ENCODE measurements around the gene RTP5. TPM values are rescaled to one million over a fixed set of nuclear protein-coding genes. Genes with fewer than 3 reads are reported as not detected.

The RTP5 gene
- total and polyA plus RNA-seq, 8 donors = 0.02 to 0.19 TPM; not detected in 6

DNA sequence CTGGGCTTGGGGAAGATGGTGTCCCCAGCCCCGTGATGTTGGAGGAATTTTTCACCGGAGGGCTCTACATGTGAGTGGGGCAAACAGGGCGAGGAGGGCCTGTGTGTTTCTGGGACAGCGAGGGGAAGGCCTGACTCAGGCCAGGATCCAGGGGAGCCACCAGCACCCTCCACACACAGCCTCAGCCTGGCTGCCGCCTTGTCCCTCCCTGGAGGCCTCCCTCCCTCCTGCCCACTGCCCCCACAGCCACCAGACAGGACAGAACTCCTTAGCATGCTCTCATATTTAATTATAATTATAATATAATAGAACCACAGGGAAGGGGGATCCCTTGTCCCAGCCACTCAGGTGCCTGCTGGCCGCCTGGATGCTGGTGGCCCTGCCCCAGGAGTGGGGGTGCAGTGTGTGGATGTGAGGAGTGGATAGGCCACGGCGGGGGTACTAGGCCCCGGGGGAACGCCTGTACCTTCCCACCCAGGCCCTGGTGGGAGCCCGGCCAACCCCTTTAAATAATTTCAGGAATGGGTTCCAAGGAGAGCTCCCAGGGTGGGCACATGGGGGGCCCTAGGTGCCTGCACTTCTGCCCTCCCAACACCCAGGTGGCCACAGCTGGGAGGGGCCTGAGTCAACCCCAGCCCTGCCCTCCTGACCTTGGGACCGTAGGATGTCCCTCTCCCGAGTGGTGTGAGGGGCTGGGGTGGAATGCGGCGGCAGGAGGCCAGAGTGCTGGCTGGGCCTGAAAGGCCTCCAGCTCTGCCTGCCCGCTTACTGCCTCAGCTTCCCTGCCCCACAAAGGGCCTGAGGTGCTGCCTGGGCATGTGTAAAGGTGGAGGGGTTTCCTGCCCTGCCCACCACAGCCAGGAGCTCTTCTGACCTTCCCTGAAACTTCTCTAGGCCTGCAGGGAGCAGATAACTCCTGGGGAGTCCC, 19.6 kb upstream of the RTP5 start:
- no peak overlapping the region for H3K27ac ChIP-seq
- ATAC-seq (no peak), DNase-seq (peak in 2 of 6 donors; percentile 17 to 36), FAIRE-seq (no peak)
- H3K4me1 ChIP-seq = peaks cover 0 to under 1% (median 0%) of the 10 kb centered on the region in 3 donors
- TF ChIP-seq, protein P1, sequence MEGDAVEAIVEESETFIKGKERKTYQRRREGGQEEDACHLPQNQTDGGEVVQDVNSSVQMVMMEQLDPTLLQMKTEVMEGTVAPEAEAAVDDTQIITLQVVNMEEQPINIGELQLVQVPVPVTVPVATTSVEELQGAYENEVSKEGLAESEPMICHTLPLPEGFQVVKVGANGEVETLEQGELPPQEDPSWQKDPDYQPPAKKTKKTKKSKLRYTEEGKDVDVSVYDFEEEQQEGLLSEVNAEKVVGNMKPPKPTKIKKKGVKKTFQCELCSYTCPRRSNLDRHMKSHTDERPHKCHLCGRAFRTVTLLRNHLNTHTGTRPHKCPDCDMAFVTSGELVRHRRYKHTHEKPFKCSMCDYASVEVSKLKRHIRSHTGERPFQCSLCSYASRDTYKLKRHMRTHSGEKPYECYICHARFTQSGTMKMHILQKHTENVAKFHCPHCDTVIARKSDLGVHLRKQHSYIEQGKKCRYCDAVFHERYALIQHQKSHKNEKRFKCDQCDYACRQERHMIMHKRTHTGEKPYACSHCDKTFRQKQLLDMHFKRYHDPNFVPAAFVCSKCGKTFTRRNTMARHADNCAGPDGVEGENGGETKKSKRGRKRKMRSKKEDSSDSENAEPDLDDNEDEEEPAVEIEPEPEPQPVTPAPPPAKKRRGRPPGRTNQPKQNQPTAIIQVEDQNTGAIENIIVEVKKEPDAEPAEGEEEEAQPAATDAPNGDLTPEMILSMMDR (IDR thresholded peaks at IDR 0.05) = no peak
- no peaks in the 10 kb centered on the region for H3K9me3 ChIP-seq
- no peaks in the 10 kb centered on the region for H3K36me3 ChIP-seq
- intact Hi-C loops (cut with DNase I) = no loop called here
- no peak overlapping the region for H3K4me3 ChIP-seq
- H3K27me3 ChIP-seq = no peaks in the 10 kb centered on the region
- 79 to 95% methylated on average over 16 of the region's 16 CpGs for WGBS, 2 donors

DNA sequence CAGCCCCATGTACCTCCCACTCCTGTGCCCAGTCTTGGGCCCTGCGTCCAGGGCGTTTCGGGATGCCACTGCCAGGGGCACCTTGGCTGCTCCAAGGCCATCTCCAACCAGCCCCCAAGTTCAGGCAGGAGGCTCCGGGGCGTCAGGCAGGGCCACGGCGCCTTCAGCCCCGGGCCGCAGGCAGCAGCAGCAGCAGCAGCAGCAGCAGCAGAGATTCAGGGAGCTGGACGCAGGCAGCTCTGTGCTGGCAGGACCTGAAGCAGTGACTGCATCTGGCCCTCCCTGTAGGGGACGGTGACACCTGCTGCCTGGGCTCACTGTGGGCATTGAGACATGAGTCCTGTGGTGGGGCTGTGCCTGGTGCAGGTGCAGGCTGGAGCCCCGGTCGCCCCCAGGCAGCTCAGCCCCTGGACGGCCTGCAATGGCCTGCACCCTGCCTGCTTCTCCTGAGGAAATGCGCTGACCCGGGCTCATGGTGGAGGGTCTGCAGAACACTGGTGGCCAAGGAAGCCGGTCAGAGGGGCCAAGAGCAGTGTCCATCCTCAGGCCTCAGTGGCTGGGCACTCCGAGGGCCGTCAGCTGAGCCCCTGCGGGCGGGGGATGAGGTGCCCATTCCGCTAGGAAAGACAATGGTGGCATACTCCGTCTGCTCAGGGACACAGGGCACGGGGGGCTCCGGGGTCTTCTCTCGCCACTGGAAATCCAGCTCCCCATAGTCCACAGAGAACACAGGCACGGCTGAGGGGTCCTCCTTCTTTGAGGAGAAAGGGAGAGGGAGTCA, 18.8 kb upstream of the RTP5 start:
- Histone ChIP-seq H3K27ac (no peak overlapping the region), H3K36me3 (no peaks in the 10 kb centered on the region), H3K4me1 (no peaks in the 10 kb centered on the region), H3K4me3 (no peak overlapping the region), H3K27me3 (no peaks in the 10 kb centered on the region), H3K9me3 (no peaks in the 10 kb centered on the region)
- WGBS, 2 donors = 85 to 88% methylated on average over 27 of the region's 27 CpGs
- FAIRE-seq (no peak), ATAC-seq (no peak), DNase-seq (peak in 2 of 6 donors; percentile 24 to 61)
- TF ChIP-seq, protein P1 (IDR thresholded peaks at IDR 0.05) = no peak
- intact Hi-C loops (cut with DNase I) = no loop called here

DNA sequence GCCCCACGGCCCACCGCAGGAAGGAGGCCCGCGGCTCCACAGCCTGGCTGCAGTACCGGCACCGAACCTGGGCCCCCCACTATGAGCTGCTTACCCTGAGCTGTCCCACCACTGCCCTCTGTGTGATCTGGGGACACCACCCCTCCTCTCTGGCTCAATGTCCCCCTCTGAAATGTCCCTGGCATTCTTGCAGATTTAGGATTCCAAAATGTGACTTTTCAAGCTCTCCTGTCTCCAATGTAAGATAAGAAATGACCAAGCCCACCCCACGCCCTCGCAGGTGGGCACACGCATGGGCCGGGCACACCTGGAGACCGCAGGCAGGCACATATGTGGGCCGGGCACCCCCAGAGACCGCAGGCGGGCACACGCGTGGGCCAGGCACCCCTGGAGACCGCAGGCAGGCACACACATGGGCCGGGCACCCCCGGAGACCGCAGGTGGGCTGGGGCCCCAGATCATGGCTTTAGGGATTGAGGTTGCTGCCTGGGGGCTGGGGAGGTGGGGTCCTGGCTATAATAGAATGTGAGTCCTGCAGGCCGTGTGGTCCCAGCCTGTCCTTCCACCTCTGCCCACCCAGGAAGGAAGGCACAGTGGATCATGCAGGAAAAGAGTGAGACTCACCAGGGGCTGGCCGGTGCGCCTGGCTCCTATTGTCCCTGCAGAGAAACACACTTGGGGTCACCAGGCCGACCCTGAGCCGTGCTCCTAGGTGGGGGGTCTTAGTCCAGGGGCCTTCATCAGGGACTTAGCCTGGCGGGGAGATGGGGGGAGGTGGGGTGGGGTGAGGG, 18.0 kb upstream of the RTP5 start:
- intact Hi-C loops (cut with DNase I) = no loop called here

DNA sequence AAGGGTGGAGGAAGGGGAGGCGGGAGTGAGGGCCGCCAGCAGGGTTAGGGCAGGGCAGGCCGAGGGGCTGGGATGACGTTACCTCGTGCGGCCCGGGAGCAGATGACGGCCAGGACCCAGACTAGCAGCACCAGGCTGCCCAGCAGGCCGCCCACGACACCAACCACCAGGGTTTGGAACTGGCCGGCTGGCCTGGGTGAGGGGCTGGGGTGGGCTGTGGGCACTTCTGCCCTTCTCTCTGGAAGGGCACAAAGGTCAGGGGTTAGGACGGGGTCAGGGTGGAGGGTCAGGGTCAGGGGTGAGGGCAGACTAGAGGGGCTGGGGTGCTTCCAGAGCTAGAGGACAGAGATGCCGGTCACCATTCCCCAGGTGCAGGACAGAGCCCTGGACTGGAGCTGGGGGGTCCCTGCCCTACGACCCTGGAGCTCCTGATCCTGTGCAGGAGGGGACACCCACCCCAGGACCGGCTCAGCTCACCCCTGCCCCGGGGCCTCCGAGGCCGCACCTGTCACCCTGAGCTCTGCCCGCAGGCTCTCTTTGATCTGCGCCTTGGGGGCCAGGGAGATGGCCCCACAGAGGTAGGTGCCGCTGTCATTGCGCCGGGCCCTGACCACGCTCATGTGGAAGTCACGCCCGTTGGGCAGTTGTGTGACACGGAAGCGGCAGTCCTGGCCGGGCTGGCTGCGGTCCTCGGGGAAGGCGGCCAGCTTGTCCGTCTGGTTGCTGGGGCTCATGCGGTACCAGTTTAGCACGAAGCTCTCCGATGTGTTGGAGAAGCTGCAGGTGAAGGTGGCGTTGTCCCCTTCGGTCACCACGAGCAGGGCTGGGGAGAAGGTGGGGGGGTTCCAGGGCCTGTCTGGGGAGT, 17.2 kb upstream of the RTP5 start:
- Histone ChIP-seq H3K9me3 (no peaks in the 10 kb centered on the region), H3K36me3 (no peaks in the 10 kb centered on the region), H3K27ac (no peak overlapping the region), H3K4me3 (no peak overlapping the region), H3K4me1 (no peaks in the 10 kb centered on the region), H3K27me3 (no peaks in the 10 kb centered on the region)
- intact Hi-C loops (cut with DNase I) = no loop called here
- ATAC-seq = no peak
- no peak for FAIRE-seq
- TF ChIP-seq, protein P1 (IDR thresholded peaks at IDR 0.05) = no peak
- 88 to 93% methylated on average over 38 to 39 of the region's 39 CpGs for WGBS, 2 donors
- peak in 4 of 6 donors; percentile 3 to 74 (median 39) for DNase-seq

More for the DNA sequence above, 18.0 kb upstream of the RTP5 start:
- ATAC-seq (no peak), DNase-seq (peak in 2 of 6 donors; percentile 20 to 58), FAIRE-seq (no peak)
- TF ChIP-seq, protein P1 (IDR thresholded peaks at IDR 0.05) = no peak
- Histone ChIP-seq H3K27ac (no peak overlapping the region), H3K36me3 (no peaks in the 10 kb centered on the region), H3K27me3 (no peaks in the 10 kb centered on the region), H3K4me3 (no peak overlapping the region), H3K9me3 (no peaks in the 10 kb centered on the region), H3K4me1 (no peaks in the 10 kb centered on the region)
- WGBS, 2 donors = 86 to 87% methylated on average over 26 of the region's 26 CpGs
